Neural cell (in vitro differentiated cells): ENCODE data around the gene YKT6. TPM values are rescaled to one million over a fixed set of nuclear protein-coding genes. Genes with fewer than 3 reads are reported as not detected.

Experiments used
- H2AFZ ChIP-seq: fragments of 200-600, 300-800 bp; sonication (generic), shearing (Covaris generic); 2 replicates; pipeline ENCODE4 v1.6.0; 2014; ENCODE audit warnings: low read depth, mild to moderate bottlenecking, antibody characterized with exemption, low read length, moderate library complexity
- H3F3A ChIP-seq: fragments of 200-600 bp; shearing (Covaris generic); 2 replicates; pipeline ENCODE4 v1.6.1; 2016; ENCODE audit warnings: mild to moderate bottlenecking, moderate library complexity, mixed read lengths, antibody characterized with exemption, low read length; ENCODE audit not compliant: insufficient read depth, poor library complexity, severe bottlenecking
- H3K27ac ChIP-seq: fragments of 200-600, 300-800 bp; sonication (generic), shearing (Covaris generic); 2 replicates; pipeline ENCODE4 v1.5.1; 2014; ENCODE audit warnings: mild to moderate bottlenecking, low read length, moderate library complexity
- H3K27me3 ChIP-seq: fragments of 300-800, 200-600 bp; sonication (generic), shearing (Covaris generic); 2 replicates; pipeline ENCODE4 v1.6.0; 2014; ENCODE audit warnings: mild to moderate bottlenecking, low read depth, low read length, moderate library complexity; ENCODE audit not compliant: insufficient read depth
- H3K36me3 ChIP-seq: fragments of 300-800, 200-600 bp; sonication (generic), shearing (Covaris generic); 2 replicates; pipeline ENCODE4 v1.5.1; 2014; ENCODE audit warnings: mild to moderate bottlenecking, antibody characterized with exemption, low read length, moderate library complexity; ENCODE audit not compliant: insufficient read depth
- H3K4me2 ChIP-seq: fragments of 300-800, 200-600 bp; sonication (generic), shearing (Covaris generic); 2 replicates; pipeline ENCODE4 v1.6.0; 2014; ENCODE audit warnings: mild to moderate bottlenecking, low read length
- H3K4me3 ChIP-seq: fragments of 300-800, 200-600 bp; sonication (generic), shearing (Covaris generic); 2 replicates; pipeline ENCODE4 v1.5.1; 2014; ENCODE audit warnings: mild to moderate bottlenecking, low read length, moderate library complexity
- H3K79me2 ChIP-seq: fragments of 200-600 bp; shearing (Covaris generic); replicated peaks from 2 replicates; pipeline ENCODE4 v1.6.0; 2014; ENCODE audit warnings: mild to moderate bottlenecking, low read length, moderate library complexity; ENCODE audit not compliant: insufficient read depth
- H3K9ac ChIP-seq: fragments of 300-800, 200-600 bp; sonication (generic), shearing (Covaris generic); 2 replicates; pipeline ENCODE4 v1.6.1; 2016; ENCODE audit warnings: mild to moderate bottlenecking, low read length, mixed read lengths
- H3K9me2 ChIP-seq: fragments of 200-600 bp; shearing (Covaris generic); 2 replicates; pipeline ENCODE4 v1.6.1; 2016; ENCODE audit warnings: mild to moderate bottlenecking, low read length, mixed read lengths; ENCODE audit not compliant: insufficient read depth
- H3K9me3 ChIP-seq: fragments of 200-600, 300-800 bp; sonication (generic), shearing (Covaris generic); 2 replicates; pipeline ENCODE4 v1.6.1; 2016; ENCODE audit warnings: mild to moderate bottlenecking, mixed run types, low read length, moderate library complexity, mixed read lengths
- H4K20me1 ChIP-seq: fragments of 200-600 bp; shearing (Covaris generic); 2 replicates; pipeline ENCODE4 v1.6.1; 2016; ENCODE audit warnings: mild to moderate bottlenecking, mixed run types; ENCODE audit not compliant: insufficient read depth
- CTCF ChIP-seq: fragments of 450-650 bp; IDR thresholded peaks from 2 replicates; pipeline ENCODE4 v1.5.1; 2014; ENCODE audit warnings: antibody characterized with exemption, mild to moderate bottlenecking, moderate library complexity; ENCODE audit not compliant: poor library complexity, severe bottlenecking
- EZH2 ChIP-seq: fragments of 200-600, 300-800 bp; shearing (Covaris generic), sonication (generic); IDR thresholded peaks from 2 replicates; pipeline ENCODE4 v1.6.1; 2014; ENCODE audit warnings: antibody characterized with exemption, low read length, borderline replicate concordance, mild to moderate bottlenecking; ENCODE audit not compliant: insufficient read depth, poor library complexity, severe bottlenecking
- MXI1 ChIP-seq: fragments of 450-650 bp; conservative IDR thresholded peaks from 2 replicates; pipeline ENCODE4 v1.6.1; 2014; ENCODE audit warnings: antibody characterized with exemption, mild to moderate bottlenecking; ENCODE audit not compliant: poor library complexity, severe bottlenecking
- POLR2AphosphoS5 ChIP-seq: IDR thresholded peaks from 2 replicates; pipeline ENCODE4 v1.6.1; 2012
- RAD21 ChIP-seq: fragments of 450-650 bp; conservative IDR thresholded peaks from 2 replicates; pipeline ENCODE4 v1.6.1; 2014; ENCODE audit warnings: antibody characterized with exemption, mild to moderate bottlenecking, moderate library complexity
- REST ChIP-seq: IDR thresholded peaks from 2 replicates; pipeline ENCODE4 v1.6.1; 2012; ENCODE audit warnings: borderline replicate concordance
- SMC3 ChIP-seq: fragments of 450-650 bp; conservative IDR thresholded peaks from 2 replicates; pipeline ENCODE4 v1.6.1; 2014; ENCODE audit warnings: antibody characterized with exemption, mild to moderate bottlenecking, moderate library complexity; ENCODE audit not compliant: poor library complexity
- polyA plus RNA-seq: library from polyadenylated mRNA; depleted of rRNA; stranded (reverse); fragments of >200 nt; gene quantifications from 2 replicates; pipeline ENCODE4 v1.2.3, GENCODE V29; 2014

The YKT6 gene
- polyA plus RNA-seq, 1 donor from 2014 or later, result 93.4 TPM

- H3F3A ChIP-seq, result no peaks in the 10 kb centered on the region
- peaks cover 5% of the 10 kb centered on the region for H3K9me3 ChIP-seq
- H3K27me3 ChIP-seq, result no peaks in the 10 kb centered on the region
- TF ChIP-seq RAD21 (no peak), CTCF (no peak), POLR2AphosphoS5 (no peak)
- H3K27ac ChIP-seq, result no peak overlapping the region
- H3K9me2 ChIP-seq, result no peaks in the 10 kb centered on the region
- H3K4me2 ChIP-seq, result no peak overlapping the region
- H3K9ac ChIP-seq, result no peak overlapping the region
- H2AFZ ChIP-seq, result no peak overlapping the region
- H4K20me1 ChIP-seq, result no peaks in the 10 kb centered on the region
- H3K36me3 ChIP-seq, result no peaks in the 10 kb centered on the region
- H3K4me3 ChIP-seq, result no peak overlapping the region
- no peaks in the 10 kb centered on the region for H3K79me2 ChIP-seq
Measured at GRCh38 chr7:44221231-44221791, 20.5 kb downstream of the YKT6 start.

DNA sequence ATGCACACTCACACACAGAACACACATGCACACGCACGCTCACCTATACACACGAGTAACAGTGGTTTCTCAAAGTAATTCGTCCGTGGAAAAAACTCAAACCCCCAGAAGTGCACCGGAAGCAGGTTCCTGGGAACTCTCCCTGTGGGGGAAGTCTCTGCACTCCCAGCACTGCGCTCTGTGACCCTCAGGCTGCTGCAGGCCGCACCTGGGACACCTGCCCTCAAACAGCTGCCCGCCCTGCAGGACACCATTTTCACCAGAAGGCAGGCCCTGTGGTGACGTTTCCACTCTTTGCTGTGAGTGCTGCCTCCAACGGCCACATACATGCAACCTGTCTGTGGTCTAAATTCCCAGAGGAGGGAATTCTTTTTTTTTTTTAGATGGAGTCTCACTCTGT lies 21.3 kb downstream of the YKT6 start:
- H3K9me3 ChIP-seq, result peaks cover 5% of the 10 kb centered on the region
- H2AFZ ChIP-seq, result no peak overlapping the region
- H3K27me3 ChIP-seq, result no peaks in the 10 kb centered on the region

More for the DNA sequence above, 21.3 kb downstream of the YKT6 start:
- Histone ChIP-seq H3K27ac (no peak overlapping the region), H3K79me2 (no peaks in the 10 kb centered on the region), H3K36me3 (no peaks in the 10 kb centered on the region), H4K20me1 (no peaks in the 10 kb centered on the region), H3K9ac (no peak overlapping the region), H3K4me2 (no peak overlapping the region), H3K4me3 (no peak overlapping the region), H3F3A (no peaks in the 10 kb centered on the region), H3K9me2 (no peaks in the 10 kb centered on the region)
- no peak for TF ChIP-seq SMC3
- no peak for TF ChIP-seq CTCF
- TF ChIP-seq REST, result no peak
- no peak for TF ChIP-seq EZH2
- TF ChIP-seq MXI1, result no peak
- no peak for TF ChIP-seq RAD21
